Adipocyte (in vitro differentiated cells): Measurements from ENCODE around the gene ANGPTL2.

Source experiments
- DNase-seq: peaks from one replicate; pipeline ENCODE4 v3.0.0-alpha.2; 2015; ENCODE audit warnings: low read depth
- H3K27me3 ChIP-seq: replicated peaks from 2 replicates; pipeline ENCODE4 v1.7.0; 2013; ENCODE audit warnings: mild to moderate bottlenecking, low read length, moderate library complexity; ENCODE audit not compliant: control insufficient read depth, insufficient read depth
- H3K36me3 ChIP-seq: 2 replicates; pipeline ENCODE4 v1.7.0; 2013; ENCODE audit warnings: low read length, mild to moderate bottlenecking, moderate library complexity; ENCODE audit not compliant: control insufficient read depth, insufficient read depth, severe bottlenecking
- H3K4me1 ChIP-seq: 2 replicates; pipeline ENCODE4 v1.7.0; 2013; ENCODE audit warnings: mild to moderate bottlenecking, low read length, moderate library complexity; ENCODE audit not compliant: control insufficient read depth, insufficient read depth
- H3K4me3 ChIP-seq: 2 replicates; pipeline ENCODE4 v1.7.0; 2013; ENCODE audit warnings: mild to moderate bottlenecking, low read length, moderate library complexity
- H3K9ac ChIP-seq: 2 replicates; pipeline ENCODE4 v1.7.0; 2013; ENCODE audit warnings: mild to moderate bottlenecking, low read length, moderate library complexity
- H3K9me3 ChIP-seq: 2 replicates; pipeline ENCODE4 v1.7.0; 2013; ENCODE audit warnings: mild to moderate bottlenecking, low read length, moderate library complexity; ENCODE audit not compliant: control insufficient read depth

ANGPTL2 gene

DNA sequence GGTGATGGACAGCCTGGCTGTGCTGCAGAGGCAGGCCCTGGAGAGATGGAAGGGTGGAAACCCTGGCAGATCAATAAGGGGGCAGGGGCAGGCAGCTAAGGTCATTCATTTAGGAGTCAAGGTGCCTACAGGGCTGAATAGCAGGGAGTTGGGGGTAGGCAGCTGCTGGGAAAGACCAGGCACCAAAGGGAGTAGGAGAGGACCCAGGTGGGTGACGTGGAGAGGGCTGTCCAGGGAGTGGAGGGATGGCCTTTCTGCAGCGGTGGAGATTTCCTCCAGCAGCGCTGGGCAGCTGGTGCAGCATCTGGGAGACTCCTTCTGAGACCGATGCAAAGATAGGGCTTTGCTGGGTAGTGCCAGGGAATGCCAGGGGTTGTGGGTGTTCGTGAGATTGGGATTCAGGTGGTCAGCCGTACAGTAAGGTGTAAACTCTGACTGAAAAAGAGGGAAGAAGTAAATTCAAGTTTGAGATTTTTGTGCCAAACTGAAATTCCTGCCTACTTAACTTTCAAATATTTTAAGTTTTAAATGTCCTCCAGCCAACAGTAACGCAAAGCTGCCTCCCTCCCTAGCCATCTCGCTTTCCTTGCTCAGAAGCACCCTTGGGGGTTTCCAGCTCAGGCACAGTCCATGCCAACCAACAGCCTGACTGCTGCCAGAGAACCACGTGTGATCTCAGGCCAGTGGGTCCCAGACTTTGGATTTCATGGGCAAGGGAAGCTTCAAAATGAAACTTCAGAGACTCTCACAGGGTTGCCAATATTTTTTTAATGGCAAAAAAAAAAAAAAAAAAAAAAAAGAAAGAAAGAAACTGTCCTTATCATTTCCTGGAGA, 18.6 kb upstream of the ANGPTL2 start:
- H3K9ac ChIP-seq, result no peak overlapping the region
- no peaks in the 10 kb centered on the region for H3K36me3 ChIP-seq
- peaks cover 43% of the 10 kb centered on the region for H3K4me1 ChIP-seq
- no peaks in the 10 kb centered on the region for H3K9me3 ChIP-seq
- H3K4me3 ChIP-seq, result no peak overlapping the region
- no peak for DNase-seq
- peaks cover 4% of the 10 kb centered on the region for H3K27me3 ChIP-seq

DNA sequence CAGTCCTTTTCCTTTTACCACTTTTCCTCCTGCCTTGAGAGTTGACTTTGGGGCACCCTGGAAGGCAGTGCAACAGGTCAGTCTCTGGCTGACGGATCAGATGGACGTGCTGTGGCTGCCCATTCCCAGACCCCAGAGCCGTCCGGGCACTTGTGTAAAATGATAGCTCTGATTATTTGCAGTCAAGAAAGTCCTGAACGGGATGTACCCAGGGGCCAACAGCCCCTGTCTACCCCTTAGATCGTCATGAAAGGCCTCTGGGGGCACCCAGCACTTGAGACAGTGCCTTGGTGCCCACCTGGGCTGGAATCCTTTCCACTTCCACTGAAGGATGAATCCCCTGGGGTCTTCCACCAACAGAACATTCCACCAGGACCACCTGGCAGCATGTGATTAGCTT, 17.7 kb upstream of the ANGPTL2 start:
- no peak overlapping the region for H3K4me3 ChIP-seq
- H3K9ac ChIP-seq, result no peak overlapping the region
- no peak for DNase-seq
- H3K9me3 ChIP-seq, result no peaks in the 10 kb centered on the region
- peaks cover 39% of the 10 kb centered on the region for H3K4me1 ChIP-seq
- no peaks in the 10 kb centered on the region for H3K36me3 ChIP-seq
- peaks cover 4% of the 10 kb centered on the region for H3K27me3 ChIP-seq

GRCh38 chr9:127139775-127140174, 17.3 kb upstream of the ANGPTL2 start:
- Histone ChIP-seq H3K9me3 (no peaks in the 10 kb centered on the region), H3K4me1 (peaks cover 39% of the 10 kb centered on the region), H3K36me3 (no peaks in the 10 kb centered on the region), H3K9ac (no peak overlapping the region), H3K4me3 (no peak overlapping the region), H3K27me3 (peaks cover 4% of the 10 kb centered on the region)
- DNase-seq, result no peak

- Histone ChIP-seq H3K4me3 (no peak overlapping the region), H3K9ac (no peak overlapping the region), H3K27me3 (peaks cover 4% of the 10 kb centered on the region), H3K36me3 (no peaks in the 10 kb centered on the region), H3K4me1 (peaks cover 39% of the 10 kb centered on the region), H3K9me3 (no peaks in the 10 kb centered on the region)
- no peak for DNase-seq
These were observed 16.8 kb upstream of the ANGPTL2 start for GRCh38 chr9:127139071-127139731.

DNA sequence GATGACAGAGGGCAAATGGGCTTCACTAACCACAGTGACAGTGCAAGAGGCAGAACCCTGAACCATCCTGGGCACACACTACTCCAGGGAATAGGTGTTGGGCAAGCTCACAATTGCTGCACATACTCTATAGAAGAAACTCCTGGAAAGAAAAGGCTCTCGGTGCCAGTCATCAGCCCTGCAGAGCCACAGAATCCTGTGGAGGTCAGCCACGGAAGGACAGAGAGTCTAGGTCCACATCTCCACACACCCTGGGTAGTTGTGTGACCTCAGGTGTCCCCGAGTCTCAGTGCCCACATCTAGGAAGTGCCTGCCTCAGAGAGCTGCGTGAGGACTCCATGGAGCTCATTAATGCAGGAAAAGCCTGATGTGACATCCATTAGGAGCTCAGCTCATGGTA, 16.0 kb upstream of the ANGPTL2 start:
- H3K4me3 ChIP-seq, result no peak overlapping the region
- DNase-seq, result no peak
- H3K27me3 ChIP-seq, result peaks cover 4% of the 10 kb centered on the region
- H3K36me3 ChIP-seq, result no peaks in the 10 kb centered on the region
- no peaks in the 10 kb centered on the region for H3K9me3 ChIP-seq
- H3K4me1 ChIP-seq, result peaks cover 39% of the 10 kb centered on the region
- H3K9ac ChIP-seq, result no peak overlapping the region

DNA sequence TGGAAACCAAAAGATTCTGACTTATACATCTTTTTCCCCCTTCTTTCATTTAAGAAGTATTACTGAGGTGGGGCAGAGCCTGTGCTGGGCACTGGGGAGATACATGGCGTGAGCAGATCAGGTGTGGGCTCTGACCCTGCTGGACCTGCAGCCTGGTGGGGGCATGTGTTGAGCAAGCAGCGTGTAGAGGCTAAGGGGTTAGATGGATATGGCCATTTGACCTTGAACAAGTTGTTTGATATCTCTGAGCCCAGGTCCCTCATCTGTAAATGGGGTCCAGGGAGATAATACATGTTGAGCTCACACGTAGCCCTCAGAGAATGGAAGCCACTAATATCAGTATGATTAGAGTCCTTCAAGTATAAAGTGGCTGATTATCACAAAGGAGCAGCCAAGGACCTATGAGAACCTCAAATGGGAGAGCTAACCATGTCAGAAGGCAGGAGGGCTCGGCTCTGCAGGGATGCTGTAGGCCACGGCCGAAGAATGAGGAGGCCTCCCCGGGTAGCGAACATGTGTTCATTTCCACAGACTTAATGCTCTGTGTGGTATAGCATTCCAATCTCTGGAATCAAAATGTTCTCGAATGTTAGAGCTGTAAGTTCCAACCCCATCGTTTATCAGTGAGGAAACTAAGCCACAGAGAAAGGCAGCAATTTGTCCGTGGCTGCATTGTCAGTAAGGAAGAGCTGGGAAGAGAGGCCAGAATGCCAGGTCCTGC, 15.4 kb upstream of the ANGPTL2 start:
- H3K27me3 ChIP-seq, result peaks cover 4% of the 10 kb centered on the region
- H3K36me3 ChIP-seq, result no peaks in the 10 kb centered on the region
- DNase-seq, result no peak
- no peak overlapping the region for H3K4me3 ChIP-seq
- no peaks in the 10 kb centered on the region for H3K9me3 ChIP-seq
- peaks cover 39% of the 10 kb centered on the region for H3K4me1 ChIP-seq
- no peak overlapping the region for H3K9ac ChIP-seq

DNA sequence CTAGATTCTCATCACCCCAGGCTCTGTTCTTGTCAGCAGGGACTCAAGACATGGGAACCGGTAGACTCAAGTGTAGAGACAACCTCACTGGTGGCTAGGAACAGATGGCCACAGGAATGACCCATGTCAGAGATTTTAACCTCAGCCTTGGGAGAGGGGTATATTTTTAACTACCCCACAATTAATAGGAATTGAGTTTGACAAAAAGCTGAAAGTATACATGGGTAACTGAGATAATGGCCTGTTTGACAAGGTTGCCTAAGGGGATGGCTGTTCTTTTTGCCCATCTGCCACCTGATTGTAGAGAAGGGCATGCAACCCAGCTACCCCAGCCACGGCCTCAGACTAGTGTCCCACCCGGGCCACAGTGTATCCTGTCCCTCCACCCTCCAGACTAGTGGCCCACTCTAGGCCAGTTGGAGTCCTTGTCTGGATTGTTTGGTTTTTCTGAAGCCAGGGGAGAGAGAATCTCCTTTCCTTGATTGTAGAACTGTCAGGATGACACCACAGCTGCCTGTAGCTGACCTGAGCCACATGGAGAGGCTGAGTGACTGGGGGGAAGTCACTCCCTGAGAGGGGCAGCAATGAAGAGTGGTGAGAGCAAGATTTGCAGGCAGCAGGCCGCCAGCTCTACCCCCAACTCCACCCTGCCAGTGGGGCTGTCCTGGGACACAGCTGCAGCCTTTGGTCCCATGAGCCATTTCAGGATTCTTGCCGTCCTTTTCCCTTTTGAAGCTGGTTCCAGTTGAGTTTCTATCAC, 14.6 kb upstream of the ANGPTL2 start:
- Histone ChIP-seq H3K4me1 (peaks cover 38% of the 10 kb centered on the region), H3K4me3 (no peak overlapping the region), H3K9ac (no peak overlapping the region), H3K36me3 (no peaks in the 10 kb centered on the region), H3K9me3 (no peaks in the 10 kb centered on the region), H3K27me3 (peaks cover 4% of the 10 kb centered on the region)
- no peak for DNase-seq

GRCh38 chr9:127136081-127136879, 13.8 kb upstream of the ANGPTL2 start:
- H3K4me1 ChIP-seq, result peaks cover 43% of the 10 kb centered on the region
- DNase-seq, result no peak
- no peak overlapping the region for H3K9ac ChIP-seq
- peaks cover 4% of the 10 kb centered on the region for H3K27me3 ChIP-seq
- no peaks in the 10 kb centered on the region for H3K9me3 ChIP-seq
- no peak overlapping the region for H3K4me3 ChIP-seq
- no peaks in the 10 kb centered on the region for H3K36me3 ChIP-seq

DNA sequence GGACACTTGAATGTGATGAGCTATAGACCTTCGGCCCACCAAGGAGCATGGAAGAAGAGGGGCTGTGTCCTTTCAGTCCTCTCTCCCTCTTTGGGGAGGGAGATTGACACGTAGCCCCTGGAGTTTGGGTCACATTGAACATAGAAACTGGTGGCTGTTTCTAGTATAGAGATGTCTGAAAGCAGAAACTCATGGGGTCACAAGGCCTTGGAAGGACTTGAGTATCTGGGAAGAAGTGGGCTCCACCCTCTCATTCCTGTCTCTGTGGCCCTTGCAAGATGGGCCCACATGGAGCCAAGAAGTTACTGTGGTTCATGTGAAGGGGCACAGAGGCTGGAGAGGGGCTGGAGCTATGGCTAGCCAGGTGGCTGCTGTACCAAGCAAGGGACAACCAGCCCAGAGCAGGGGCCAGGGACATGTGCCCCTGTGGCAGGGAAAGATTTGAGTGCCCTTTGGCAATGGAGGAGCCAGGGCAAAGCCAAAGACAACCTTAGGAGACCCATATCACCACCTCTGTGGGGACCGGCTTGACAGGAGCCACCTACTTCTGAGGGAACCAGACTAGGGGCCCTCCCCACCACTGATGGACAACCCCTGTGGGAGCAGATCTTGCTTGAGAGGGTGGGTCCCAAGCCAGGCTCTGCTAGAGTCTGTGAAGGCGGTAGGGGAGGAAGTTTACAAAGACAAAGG, 12.8 kb upstream of the ANGPTL2 start:
- no peak for DNase-seq
- Histone ChIP-seq H3K4me3 (no peak overlapping the region), H3K4me1 (peaks cover 51% of the 10 kb centered on the region), H3K9ac (no peak overlapping the region), H3K9me3 (no peaks in the 10 kb centered on the region), H3K36me3 (no peaks in the 10 kb centered on the region), H3K27me3 (peaks cover 4% of the 10 kb centered on the region)

- peak; percentile 79 for DNase-seq
- Histone ChIP-seq H3K9me3 (no peaks in the 10 kb centered on the region), H3K27me3 (no peaks in the 10 kb centered on the region), H3K36me3 (no peaks in the 10 kb centered on the region), H3K4me3 (peak overlapping the region; percentile 43), H3K9ac (peak overlapping the region; percentile 78), H3K4me1 (peaks cover 64% of the 10 kb centered on the region)
These were observed 11.3 kb upstream of the ANGPTL2 start for GRCh38 chr9:127133739-127134167.
